Common myeloid progenitor, CD34-positive (primary cell): Measurements from ENCODE around the gene MFRP.

Experiments
- CTCF ChIA-PET: fragments of 350-600 bp; sonication (Branson Sonifier 250); formaldehyde crosslinking; loops from one replicate; lab custom pipeline; 2021; ENCODE audit warnings: antibody characterized with exemption; lab: Charles Lee
- POLR2A ChIA-PET: fragments of 350-600 bp; sonication (Branson Sonifier 250); formaldehyde crosslinking; loops from one replicate; lab custom pipeline; 2021; ENCODE audit warnings: antibody characterized with exemption; lab: Charles Lee
- DNase-seq, 3 donors: peaks; one replicate each; pipeline versions ENCODE4 v3.0.0 to v3.0.0-alpha.2; 2013
- H3K27ac ChIP-seq, 2 experiments: 1 replicate in 1 of 2; 2 replicates in 1 of 2; pipeline ENCODE4 v1.7.0; 2013; ENCODE audit warnings: inconsistent platforms in 2 of 2, low read length in 2 of 2, mild to moderate bottlenecking in 2 of 2, low read depth in 1 of 2, moderate library complexity in 1 of 2; ENCODE audit not compliant: severe bottlenecking in 2 of 2, insufficient read depth in 1 of 2, poor library complexity in 1 of 2
- H3K27me3 ChIP-seq, 5 experiments: replicated peaks in 2 of 5; 1 replicate in 3 of 5; 2 replicates in 2 of 5; pipeline versions ENCODE4 v1.6.1 to v1.7.0; 2013; ENCODE audit warnings: low read length in 4 of 5, mild to moderate bottlenecking in 2 of 5, moderate library complexity in 2 of 5, inconsistent platforms in 1 of 5; ENCODE audit not compliant: insufficient read depth in 5 of 5, control insufficient read depth in 4 of 5
- H3K36me3 ChIP-seq, 4 experiments: 1 replicate in 2 of 4; 2 replicates in 2 of 4; pipeline versions ENCODE4 v1.6.1 to v1.7.0; 2013; ENCODE audit warnings: low read length in 3 of 4, control low read depth in 1 of 4, mild to moderate bottlenecking in 1 of 4; ENCODE audit not compliant: control insufficient read depth in 4 of 4, insufficient read depth in 4 of 4
- H3K4me1 ChIP-seq, 4 experiments: 1 replicate in 3 of 4; 2 replicates in 1 of 4; pipeline versions ENCODE4 v1.6.1 to v1.7.1; 2013; ENCODE audit warnings: low read length in 3 of 4, mild to moderate bottlenecking in 3 of 4, control low read depth in 1 of 4, inconsistent platforms in 1 of 4, moderate library complexity in 1 of 4; ENCODE audit not compliant: control insufficient read depth in 4 of 4, insufficient read depth in 4 of 4; ENCODE audit errors: control extremely low read depth in 1 of 4
- H3K4me3 ChIP-seq, 7 experiments: 1 replicate in 4 of 7; 2 replicates in 3 of 7; pipeline versions ENCODE4 v1.5.1 to v1.7.0; 2013; ENCODE audit warnings: mild to moderate bottlenecking in 7 of 7, low read length in 6 of 7, moderate library complexity in 6 of 7, inconsistent platforms in 2 of 7, low read depth in 2 of 7, control low read depth in 1 of 7; ENCODE audit not compliant: insufficient read depth in 4 of 7, control insufficient read depth in 1 of 7; ENCODE audit errors: extremely low read depth in 1 of 7
- H3K9me3 ChIP-seq, 5 experiments: 1 replicate in 4 of 5; 2 replicates in 1 of 5; pipeline versions ENCODE4 v1.6.1 to v1.7.1; 2013; ENCODE audit warnings: low read length in 4 of 5, mild to moderate bottlenecking in 2 of 5, inconsistent platforms in 1 of 5, low read depth in 1 of 5, moderate library complexity in 1 of 5; ENCODE audit not compliant: control insufficient read depth in 4 of 5, insufficient read depth in 2 of 5; ENCODE audit errors: control extremely low read depth in 1 of 5
- WGBS: methylation state at CpG from one replicate; pipeline ENCODE4 v1.1.5; 2013; ENCODE audit not compliant: insufficient coverage; 5-methylcytosine and 5-hydroxymethylcytosine counted together

The MFRP gene

DNA sequence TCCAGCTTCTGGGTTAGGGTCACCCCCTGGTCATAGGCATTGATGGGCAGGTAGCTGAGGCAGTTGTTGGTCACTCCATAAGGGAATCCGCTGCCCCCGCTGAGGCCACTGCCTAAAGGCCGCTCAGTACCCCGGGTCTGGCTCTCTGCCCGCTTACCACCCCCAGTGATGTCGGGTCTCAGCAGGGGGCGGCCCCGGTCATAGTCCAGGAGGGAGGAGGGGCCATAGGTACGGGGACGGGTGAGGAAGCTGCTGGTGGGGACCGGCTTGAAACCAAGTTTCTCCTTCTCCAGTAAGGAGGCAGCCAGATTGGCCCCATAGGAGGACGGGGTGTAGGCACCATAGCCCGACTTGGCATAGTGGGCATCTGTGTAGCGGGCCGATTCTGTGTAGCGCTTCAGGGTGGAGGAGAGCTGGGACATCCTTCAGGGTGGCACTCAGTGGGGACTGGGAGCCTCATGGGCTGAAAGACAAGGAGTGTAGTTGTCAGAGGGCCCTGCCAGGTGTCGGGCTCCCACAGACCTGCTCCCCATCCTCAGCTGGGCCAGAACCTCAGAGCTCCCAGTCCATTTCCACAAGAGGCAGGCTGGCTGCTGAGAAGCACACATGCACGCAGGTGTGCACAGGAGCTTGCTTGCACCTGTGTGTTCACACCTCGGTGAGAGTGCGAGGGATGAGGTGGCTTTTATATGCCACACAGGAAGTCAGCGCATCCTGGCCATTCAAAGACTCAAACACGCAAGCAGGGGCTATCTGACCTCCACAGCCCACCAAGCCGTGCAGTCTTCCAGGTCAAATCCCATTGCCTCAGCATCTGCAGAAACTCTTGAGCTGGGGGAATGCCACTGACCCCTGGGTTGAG, 26.8 kb upstream of the MFRP start:
- peaks cover 0 to 3% (median 0%) of the 10 kb centered on the region in 4 experiments for H3K4me1 ChIP-seq
- DNase-seq = no peak
- H3K9me3 ChIP-seq = no peaks in the 10 kb centered on the region
- H3K36me3 ChIP-seq = no peaks in the 10 kb centered on the region
- CTCF ChIA-PET = interaction anchor here (0.7 to 13.9 kb wide), 11 partner anchors 8 to 177 kb away, joined by 3 to 132 read pairs (median 5); partner anchors contain the start of genes C1QTNF5 and MFRP
- WGBS = 93% methylated on average over 19 of the region's 23 CpGs
- POLR2A ChIA-PET = no interaction called here
- peaks cover 0 to 3% (median 0%) of the 10 kb centered on the region in 5 experiments for H3K27me3 ChIP-seq
- no peak overlapping the region for H3K27ac ChIP-seq
- no peak overlapping the region for H3K4me3 ChIP-seq

- ChIA-PET POLR2A (no interaction called here), CTCF (interaction anchor here (1.3 to 13.9 kb wide), 9 partner anchors 8 to 103 kb away, joined by 3 to 132 read pairs (median 5); partner anchors contain the start of genes C1QTNF5, MFRP and USP2)
- peaks cover 0 to 3% (median 0%) of the 10 kb centered on the region in 4 experiments for H3K4me1 ChIP-seq
These were observed 26.0 kb upstream of the MFRP start for GRCh38 chr11:119372260-119373058.

GRCh38 chr11:119371778-119372182, 25.3 kb upstream of the MFRP start:
- 61% methylated on average over 2 of the region's 8 CpGs for WGBS
- Histone ChIP-seq H3K36me3 (no peaks in the 10 kb centered on the region), H3K9me3 (no peaks in the 10 kb centered on the region), H3K27ac (no peak overlapping the region), H3K4me3 (no peak overlapping the region), H3K27me3 (peaks cover 0 to 8% (median 4%) of the 10 kb centered on the region in 5 experiments), H3K4me1 (peaks cover 0 to 3% (median 0%) of the 10 kb centered on the region in 4 experiments)
- CTCF ChIA-PET = interaction anchor here (0.7 to 13.9 kb wide), 7 partner anchors 9 to 567 kb away, joined by 3 to 132 read pairs (median 3); partner anchors contain the start of genes C1QTNF5, MFRP and USP2
- POLR2A ChIA-PET = no interaction called here
- DNase-seq = peak in 2 of 3 donors; percentile 21 to 25

More at GRCh38 chr11:119372260-119373058, 26.0 kb upstream of the MFRP start:
- H3K36me3 ChIP-seq = no peaks in the 10 kb centered on the region
- H3K27me3 ChIP-seq = peaks cover 0 to 6% (median 2%) of the 10 kb centered on the region in 5 experiments
- 98% methylated on average over 26 of the region's 26 CpGs for WGBS
- H3K27ac ChIP-seq = no peak overlapping the region
- no peak overlapping the region for H3K4me3 ChIP-seq
- no peaks in the 10 kb centered on the region for H3K9me3 ChIP-seq
- no peak for DNase-seq

- Histone ChIP-seq H3K4me3 (no peak overlapping the region), H3K27me3 (peaks cover 0 to 12% (median 10%) of the 10 kb centered on the region in 5 experiments), H3K36me3 (no peaks in the 10 kb centered on the region), H3K27ac (no peak overlapping the region), H3K4me1 (peaks cover 0 to 3% (median 0%) of the 10 kb centered on the region in 4 experiments), H3K9me3 (no peaks in the 10 kb centered on the region)
- 93% methylated on average over 8 of the region's 8 CpGs for WGBS
- no peak for DNase-seq
- POLR2A ChIA-PET = no interaction called here
- CTCF ChIA-PET = interaction anchor here (0.7 to 13.9 kb wide), 8 partner anchors 8 to 568 kb away, joined by 3 to 132 read pairs (median 3); partner anchors contain the start of genes C1QTNF5, MFRP and USP2
These were observed 24.6 kb upstream of the MFRP start for GRCh38 chr11:119371067-119371601.

DNA sequence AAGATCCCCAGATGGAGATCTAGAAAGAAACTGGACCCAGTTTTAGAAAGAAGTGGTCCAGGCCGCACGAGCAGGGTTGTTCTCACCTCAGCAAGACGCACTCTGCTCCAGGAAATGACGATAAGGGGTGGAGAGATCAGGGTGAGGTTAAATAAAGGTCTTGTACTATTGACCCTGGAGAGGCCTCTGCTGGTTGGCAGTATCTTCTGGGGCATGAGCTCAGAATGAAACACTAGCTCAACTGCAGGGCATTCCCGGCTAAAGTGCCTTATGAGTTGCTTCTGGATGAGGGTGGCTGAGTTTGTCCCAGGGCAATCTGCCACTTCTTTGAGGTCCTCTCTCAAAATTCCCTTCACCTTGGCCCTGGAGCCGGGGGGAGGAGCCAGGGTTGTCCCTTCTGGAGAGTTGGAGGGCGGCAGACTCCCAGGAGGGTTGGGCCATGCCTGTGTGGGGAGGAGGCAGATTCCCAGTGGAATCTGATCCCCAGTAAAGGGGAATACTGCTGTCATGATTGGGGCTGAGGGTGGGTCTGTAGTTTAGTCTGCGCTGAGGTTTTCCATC, 24.1 kb upstream of the MFRP start:
- Histone ChIP-seq H3K27ac (no peak overlapping the region), H3K9me3 (no peaks in the 10 kb centered on the region), H3K27me3 (peaks cover 0 to 15% (median 12%) of the 10 kb centered on the region in 5 experiments), H3K4me3 (no peak overlapping the region), H3K4me1 (peaks cover 0 to 3% (median 0%) of the 10 kb centered on the region in 4 experiments), H3K36me3 (no peaks in the 10 kb centered on the region)
- whole genome bisulfite sequencing = 91% methylated on average over 7 of the region's 8 CpGs
- CTCF ChIA-PET = interaction anchor here (0.8 to 13.9 kb wide), 5 partner anchors 10 to 29 kb away, joined by 3 to 132 read pairs (median 51); partner anchors contain the start of genes C1QTNF5, MFRP and USP2
- no peak for DNase-seq
- POLR2A ChIA-PET = no interaction called here

DNA sequence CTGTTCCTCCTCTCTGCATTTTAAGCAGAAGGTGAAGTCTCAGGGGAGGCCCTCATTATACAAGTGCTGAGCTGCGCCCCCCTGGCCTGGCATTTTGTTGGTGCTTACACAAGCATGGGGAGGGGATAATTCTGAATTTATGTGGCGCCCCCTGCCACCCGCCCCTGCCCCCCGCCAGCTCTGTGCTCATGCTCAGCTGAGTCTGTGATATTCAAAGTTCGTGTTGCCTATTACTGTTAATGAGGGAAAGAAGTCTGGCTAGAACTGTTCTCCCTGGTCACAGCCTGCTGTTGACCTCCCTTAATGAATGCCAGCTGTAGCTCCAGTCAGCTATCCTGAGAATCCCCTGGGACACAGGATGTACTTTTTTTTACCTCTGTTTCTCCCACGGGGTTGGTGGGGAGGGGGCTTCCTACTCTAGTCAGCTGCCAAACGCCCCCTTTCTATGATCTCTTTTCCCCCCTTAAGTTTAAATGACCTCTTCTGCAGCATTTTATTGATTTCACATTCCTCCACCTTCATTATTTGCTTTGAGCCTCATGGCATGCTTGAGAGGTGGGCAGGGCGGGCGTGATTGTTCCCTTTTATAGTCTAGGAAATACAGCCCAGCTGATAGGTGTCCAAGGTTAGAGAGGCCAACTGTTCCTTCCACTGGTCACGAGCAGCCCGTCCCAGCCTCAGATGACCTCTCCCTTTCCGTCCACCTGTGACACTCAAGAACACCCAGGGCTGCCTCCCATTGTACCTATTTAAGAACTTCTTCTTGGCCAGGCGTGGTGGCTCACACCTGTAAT, 22.8 kb upstream of the MFRP start:
- ChIA-PET CTCF (interaction anchor here (0.9 to 6.0 kb wide), 7 partner anchors 8 to 107 kb away, joined by 3 to 51 read pairs (median 5); partner anchors contain the start of gene USP2), POLR2A (no interaction called here)
- Histone ChIP-seq H3K4me3 (no peak overlapping the region), H3K4me1 (peaks cover 0 to 8% (median 3%) of the 10 kb centered on the region in 4 experiments), H3K27me3 (peaks cover 3 to 27% (median 23%) of the 10 kb centered on the region in 5 experiments), H3K36me3 (no peaks in the 10 kb centered on the region), H3K9me3 (no peaks in the 10 kb centered on the region), H3K27ac (no peak overlapping the region)
- WGBS = 98% methylated on average over 5 of the region's 13 CpGs
- DNase-seq = no peak
